ENCODE measurements around the gene RAD51B.

The RAD51B gene

DNA sequence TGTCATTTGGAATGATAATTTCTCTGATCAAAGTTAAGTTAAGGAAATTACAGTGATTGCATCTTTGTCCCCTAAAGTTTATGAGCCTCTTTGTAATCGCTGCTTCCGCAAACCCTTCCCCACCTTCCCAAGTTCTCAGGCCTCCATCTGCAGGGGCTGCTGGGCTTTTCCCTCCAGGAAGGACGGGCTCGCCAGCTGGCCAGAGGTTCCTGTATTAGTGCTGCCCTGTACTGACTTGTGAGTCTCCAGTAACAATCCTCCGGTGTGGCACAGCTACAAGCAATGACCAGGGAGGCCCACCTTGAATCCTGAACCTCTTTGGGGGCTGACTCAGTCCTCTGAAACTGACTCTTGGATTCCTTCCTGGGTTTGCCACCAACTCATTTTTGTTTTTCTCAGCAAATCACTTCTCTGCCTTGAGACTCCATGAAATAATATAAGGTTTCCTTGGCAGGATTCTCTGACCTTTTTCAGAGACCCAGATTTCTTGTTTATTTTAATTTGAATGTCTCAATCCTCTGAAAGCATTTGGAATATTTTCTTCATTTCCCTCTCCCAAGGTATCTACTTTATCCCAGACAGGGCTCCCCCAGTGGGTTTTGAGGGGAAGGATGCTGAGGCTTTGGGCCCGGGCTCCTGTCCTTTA lies 574.7 kb downstream of the RAD51B start:
- TF ChIP-seq CTCF (conservative IDR thresholded peaks at IDR 0.05) (no peak), ZFX (IDR thresholded peaks at IDR 0.05) (no peak)
- no peak overlapping the region for H3K27ac ChIP-seq

GRCh38 chr14:68394764-68395143 lies 575.2 kb downstream of the RAD51B start:
- no peak overlapping the region for H3K27ac ChIP-seq
- TF ChIP-seq CTCF (conservative IDR thresholded peaks at IDR 0.05) (no peak), ZFX (IDR thresholded peaks at IDR 0.05) (no peak)

GRCh38 chr14:68395604-68396003 lies 576.0 kb downstream of the RAD51B start:
- TF ChIP-seq ZFX (IDR thresholded peaks at IDR 0.05) (no peak), CTCF (conservative IDR thresholded peaks at IDR 0.05) (no peak)
- no peak overlapping the region for H3K27ac ChIP-seq

DNA sequence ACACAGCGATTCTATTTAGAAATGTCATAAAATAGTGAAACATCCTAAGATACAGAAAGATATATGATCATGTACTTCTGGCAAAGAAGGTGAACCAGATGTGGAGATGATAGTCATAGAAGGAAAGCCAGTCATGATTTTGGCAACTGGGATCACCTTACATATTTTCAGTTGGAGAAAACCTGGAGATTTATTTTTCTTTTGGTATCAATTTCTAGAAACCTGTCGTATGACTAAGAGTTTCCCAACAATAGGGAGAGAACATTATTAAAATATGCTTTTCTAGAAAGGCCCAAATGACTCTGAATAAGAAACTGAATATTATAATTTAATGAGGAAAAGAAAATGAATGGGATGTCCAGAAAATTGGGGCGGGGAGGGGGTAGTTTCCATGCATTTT lies 576.9 kb downstream of the RAD51B start:
- TF ChIP-seq ZFX (IDR thresholded peaks at IDR 0.05) (no peak), CTCF (conservative IDR thresholded peaks at IDR 0.05) (no peak)

GRCh38 chr14:68397371-68397811 lies 577.8 kb downstream of the RAD51B start:
- no peak overlapping the region for H3K27ac ChIP-seq
- TF ChIP-seq ZFX (IDR thresholded peaks at IDR 0.05) (no peak), CTCF (conservative IDR thresholded peaks at IDR 0.05) (no peak)

More for the DNA sequence above, 576.9 kb downstream of the RAD51B start:
- H3K27ac ChIP-seq: no peak overlapping the region

- no peak for TF ChIP-seq ZFX (IDR thresholded peaks at IDR 0.05)
- TF ChIP-seq CTCF (conservative IDR thresholded peaks at IDR 0.05): no peak
- no peak overlapping the region for H3K27ac ChIP-seq
These were observed 578.2 kb downstream of the RAD51B start for GRCh38 chr14:68397822-68398221.

DNA sequence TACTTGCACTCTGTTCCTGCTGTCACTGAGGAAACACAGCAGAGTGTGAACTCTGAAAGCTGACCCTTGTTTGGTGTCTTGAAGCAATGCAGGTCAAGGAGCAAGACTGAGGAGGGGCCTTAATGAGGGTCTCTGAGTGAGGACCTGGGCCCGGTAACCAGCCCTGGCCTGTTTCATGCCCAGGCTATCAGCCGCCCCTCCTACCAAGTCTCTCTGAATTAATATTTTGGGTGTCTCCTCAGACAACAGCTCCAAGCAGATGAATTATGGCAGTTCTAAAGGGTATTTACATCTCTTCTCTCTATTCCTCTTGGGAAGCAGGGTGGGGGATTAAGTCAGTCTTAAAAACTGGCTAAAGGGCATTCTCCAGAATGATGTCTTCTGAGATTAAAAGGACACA lies 578.8 kb downstream of the RAD51B start:
- TF ChIP-seq CTCF (conservative IDR thresholded peaks at IDR 0.05): no peak
- TF ChIP-seq ZFX (IDR thresholded peaks at IDR 0.05): no peak
- no peak overlapping the region for H3K27ac ChIP-seq

Data from C4-2B (cell line).